HepG2 (cell line): ENCODE measurements around the gene ELP6. TPM values are rescaled to one million over a fixed set of nuclear protein-coding genes. Genes with fewer than 3 reads are reported as not detected.

Experiments
- ATF6 ChIP-seq: sonication (generic); formaldehyde crosslinking; conservative IDR thresholded peaks from 2 replicates; pipeline ENCODE4 v1.4.0; 2020; ENCODE audit warnings: missing genetic modification reagents
- CENPBD1 ChIP-seq: sonication (generic); formaldehyde crosslinking; IDR thresholded peaks from 2 replicates; pipeline ENCODE4 v1.8.0; 2022; ENCODE audit warnings: missing genetic modification reagents, low read depth, mild to moderate bottlenecking, borderline replicate concordance
- ESRRA ChIP-seq: sonication (generic); formaldehyde crosslinking; IDR thresholded peaks from 2 replicates; pipeline ENCODE4 v1.5.1; 2020; ENCODE audit warnings: mild to moderate bottlenecking, low read depth, missing genetic modification reagents
- FOXP4 ChIP-seq: sonication (generic); formaldehyde crosslinking; IDR thresholded peaks from 2 replicates; pipeline ENCODE4 v1.4.0; 2020; ENCODE audit warnings: missing genetic modification reagents
- HOXA3 ChIP-seq: sonication (generic); formaldehyde crosslinking; IDR thresholded peaks from 2 replicates; pipeline ENCODE4 v1.5.0; 2020; ENCODE audit warnings: missing genetic modification reagents
- MAX ChIP-seq: IDR thresholded peaks from 2 replicates; pipeline ENCODE4 v1.6.1; 2012; ENCODE audit warnings: inconsistent platforms
- SIN3B ChIP-seq: fragments of 150-350 bp; IDR thresholded peaks from 2 replicates; pipeline ENCODE4 v1.6.1; 2014; ENCODE audit warnings: low read length
- TAF1 ChIP-seq: sonication (generic); formaldehyde crosslinking; IDR thresholded peaks from 2 replicates; pipeline ENCODE4 v1.4.0; 2020; ENCODE audit warnings: missing genetic modification reagents
- TFAP4 ChIP-seq: sonication (generic); IDR thresholded peaks from 2 replicates; pipeline ENCODE4 v1.6.1; 2016; ENCODE audit warnings: low read depth, borderline replicate concordance
- THAP8 ChIP-seq: sonication (generic); formaldehyde crosslinking; IDR thresholded peaks from 2 replicates; pipeline ENCODE4 v1.5.1; 2020; ENCODE audit warnings: missing genetic modification reagents, mild to moderate bottlenecking, borderline replicate concordance
- ZNF274 ChIP-seq: sonication (generic); formaldehyde crosslinking; IDR thresholded peaks from 2 replicates; pipeline ENCODE4 v1.5.1; 2020; ENCODE audit warnings: mild to moderate bottlenecking, missing genetic modification reagents
- ZNF331 ChIP-seq: sonication (generic); formaldehyde crosslinking; IDR thresholded peaks from 2 replicates; pipeline ENCODE4 v1.4.0; 2020; ENCODE audit warnings: missing genetic modification reagents
- ZNF577 ChIP-seq: sonication (generic); formaldehyde crosslinking; IDR thresholded peaks from 2 replicates; pipeline ENCODE4 v1.4.0; 2020; ENCODE audit warnings: mild to moderate bottlenecking, low read depth, missing genetic modification reagents, borderline replicate concordance
- ZNF761 ChIP-seq: sonication (generic); formaldehyde crosslinking; conservative IDR thresholded peaks from 2 replicates; pipeline ENCODE4 v1.4.0; 2020; ENCODE audit warnings: mild to moderate bottlenecking, missing genetic modification reagents
- ZNF773 ChIP-seq: sonication (generic); formaldehyde crosslinking; IDR thresholded peaks from 2 replicates; pipeline ENCODE4 v1.4.0; 2020; ENCODE audit warnings: missing genetic modification reagents, borderline replicate concordance
- ZNF777 ChIP-seq: sonication (generic); formaldehyde crosslinking; IDR thresholded peaks from 2 replicates; pipeline ENCODE4 v1.4.0; 2020; ENCODE audit warnings: missing genetic modification reagents
- polyA plus RNA-seq, 8 experiments: library from polyadenylated mRNA; depleted of rRNA in 3 of 8; stranded (reverse) in 7 of 8; unstranded in 1 of 8; fragments of >200 nt; fragmentation: Illumina TruSeq in 4 of 8; extraction: Trizol in 4 of 8; gene quantifications; 2 replicates each; pipeline versions ENCODE4 v1.2.1 to v1.2.3, GENCODE V29; 2011 to 2016; ENCODE audit warnings: low read depth in 4 of 8, missing spikeins in 1 of 8, mixed read lengths in 1 of 8; ENCODE audit not compliant: insufficient read depth in 1 of 8
- total RNA-seq, 5 experiments: library from RNA; depleted of rRNA; stranded (reverse); fragments of >200 nt; fragmentation: Illumina TruSeq; extraction: Trizol; gene quantifications; 2 replicates each; pipeline ENCODE4 v1.2.3, GENCODE V29; 2016; ENCODE audit warnings: low read depth in 1 of 5

ELP6 gene
- total and polyA plus RNA-seq, 2 of the 13 experiments (the other 11 are each of a cell fraction or from before 2014, with no cell fraction given), result 45.0 to 49.3 TPM

- peak; percentile 75; the same call in 1 of the 2 replicates for TF ChIP-seq ZNF274
- TF ChIP-seq CENPBD1, result peak; percentile 61; the same call in 1 of the 2 replicates
- no peak; the same call in 1 of the 2 replicates for TF ChIP-seq TAF1 (CRISPR knock-in tag)
- TF ChIP-seq MAX, result peak; percentile 98
- TF ChIP-seq ESRRA (CRISPR knock-in tag), result peak; percentile 60
- TF ChIP-seq ZNF773 (CRISPR knock-in tag), result 0 out of 2 replicates have a peak, but pooled peaks have one; percentile 41
- TF ChIP-seq SIN3B, result 0 out of 2 replicates have a peak, but pooled peaks have one; percentile 4
- 0 out of 2 replicates have a peak, but pooled peaks have one; percentile 22 for TF ChIP-seq ZNF777 (CRISPR knock-in tag)
- TF ChIP-seq TFAP4, result peak; percentile 65; the same call in 1 of the 2 replicates
- no peak for TF ChIP-seq THAP8 (CRISPR knock-in tag)
- TF ChIP-seq ZNF577, result no peak
- TF ChIP-seq ZNF331 (CRISPR knock-in tag), result peak; percentile 84
- peak; percentile 61 for TF ChIP-seq FOXP4 (CRISPR knock-in tag)
- TF ChIP-seq ZNF761 (CRISPR knock-in tag), result no peak
- no peak for TF ChIP-seq ATF6 (CRISPR knock-in tag)
- peak; percentile 92 for TF ChIP-seq HOXA3 (CRISPR knock-in tag)
These were observed 37.8 kb downstream of the ELP6 start, which contains the start of gene SCAP (continued) for GRCh38 chr3:47475570-47476329.
